Neural cell (in vitro differentiated cells): ENCODE data around the gene MAN1B1. TPM values are rescaled to one million over a fixed set of nuclear protein-coding genes. Genes with fewer than 3 reads are reported as not detected.

ENCODE experiments used
- H2AFZ ChIP-seq: fragments of 200-600, 300-800 bp; sonication (generic), shearing (Covaris generic); 2 replicates; pipeline ENCODE4 v1.6.0; 2014; ENCODE audit warnings: low read depth, mild to moderate bottlenecking, antibody characterized with exemption, low read length, moderate library complexity
- H3F3A ChIP-seq: fragments of 200-600 bp; shearing (Covaris generic); 2 replicates; pipeline ENCODE4 v1.6.1; 2016; ENCODE audit warnings: mild to moderate bottlenecking, moderate library complexity, mixed read lengths, antibody characterized with exemption, low read length; ENCODE audit not compliant: insufficient read depth, poor library complexity, severe bottlenecking
- H3K27ac ChIP-seq: fragments of 200-600, 300-800 bp; sonication (generic), shearing (Covaris generic); 2 replicates; pipeline ENCODE4 v1.5.1; 2014; ENCODE audit warnings: mild to moderate bottlenecking, low read length, moderate library complexity
- H3K27me3 ChIP-seq: fragments of 300-800, 200-600 bp; sonication (generic), shearing (Covaris generic); 2 replicates; pipeline ENCODE4 v1.6.0; 2014; ENCODE audit warnings: mild to moderate bottlenecking, low read depth, low read length, moderate library complexity; ENCODE audit not compliant: insufficient read depth
- H3K36me3 ChIP-seq: fragments of 300-800, 200-600 bp; sonication (generic), shearing (Covaris generic); 2 replicates; pipeline ENCODE4 v1.5.1; 2014; ENCODE audit warnings: mild to moderate bottlenecking, antibody characterized with exemption, low read length, moderate library complexity; ENCODE audit not compliant: insufficient read depth
- H3K4me2 ChIP-seq: fragments of 300-800, 200-600 bp; sonication (generic), shearing (Covaris generic); 2 replicates; pipeline ENCODE4 v1.6.0; 2014; ENCODE audit warnings: mild to moderate bottlenecking, low read length
- H3K4me3 ChIP-seq: fragments of 300-800, 200-600 bp; sonication (generic), shearing (Covaris generic); 2 replicates; pipeline ENCODE4 v1.5.1; 2014; ENCODE audit warnings: mild to moderate bottlenecking, low read length, moderate library complexity
- H3K79me2 ChIP-seq: fragments of 200-600 bp; shearing (Covaris generic); replicated peaks from 2 replicates; pipeline ENCODE4 v1.6.0; 2014; ENCODE audit warnings: mild to moderate bottlenecking, low read length, moderate library complexity; ENCODE audit not compliant: insufficient read depth
- H3K9ac ChIP-seq: fragments of 300-800, 200-600 bp; sonication (generic), shearing (Covaris generic); 2 replicates; pipeline ENCODE4 v1.6.1; 2016; ENCODE audit warnings: mild to moderate bottlenecking, low read length, mixed read lengths
- H3K9me2 ChIP-seq: fragments of 200-600 bp; shearing (Covaris generic); 2 replicates; pipeline ENCODE4 v1.6.1; 2016; ENCODE audit warnings: mild to moderate bottlenecking, low read length, mixed read lengths; ENCODE audit not compliant: insufficient read depth
- H3K9me3 ChIP-seq: fragments of 200-600, 300-800 bp; sonication (generic), shearing (Covaris generic); 2 replicates; pipeline ENCODE4 v1.6.1; 2016; ENCODE audit warnings: mild to moderate bottlenecking, mixed run types, low read length, moderate library complexity, mixed read lengths
- H4K20me1 ChIP-seq: fragments of 200-600 bp; shearing (Covaris generic); 2 replicates; pipeline ENCODE4 v1.6.1; 2016; ENCODE audit warnings: mild to moderate bottlenecking, mixed run types; ENCODE audit not compliant: insufficient read depth
- CTCF ChIP-seq: fragments of 450-650 bp; IDR thresholded peaks from 2 replicates; pipeline ENCODE4 v1.5.1; 2014; ENCODE audit warnings: antibody characterized with exemption, mild to moderate bottlenecking, moderate library complexity; ENCODE audit not compliant: poor library complexity, severe bottlenecking
- EP300 ChIP-seq: fragments of 450-650 bp; conservative IDR thresholded peaks from 2 replicates; pipeline ENCODE4 v1.6.1; 2014; ENCODE audit warnings: antibody characterized with exemption, mild to moderate bottlenecking, moderate library complexity; ENCODE audit not compliant: poor library complexity, severe bottlenecking
- EZH2 ChIP-seq: fragments of 200-600, 300-800 bp; shearing (Covaris generic), sonication (generic); IDR thresholded peaks from 2 replicates; pipeline ENCODE4 v1.6.1; 2014; ENCODE audit warnings: antibody characterized with exemption, low read length, borderline replicate concordance, mild to moderate bottlenecking; ENCODE audit not compliant: insufficient read depth, poor library complexity, severe bottlenecking
- MXI1 ChIP-seq: fragments of 450-650 bp; conservative IDR thresholded peaks from 2 replicates; pipeline ENCODE4 v1.6.1; 2014; ENCODE audit warnings: antibody characterized with exemption, mild to moderate bottlenecking; ENCODE audit not compliant: poor library complexity, severe bottlenecking
- POLR2AphosphoS5 ChIP-seq: IDR thresholded peaks from 2 replicates; pipeline ENCODE4 v1.6.1; 2012
- RAD21 ChIP-seq: fragments of 450-650 bp; conservative IDR thresholded peaks from 2 replicates; pipeline ENCODE4 v1.6.1; 2014; ENCODE audit warnings: antibody characterized with exemption, mild to moderate bottlenecking, moderate library complexity
- REST ChIP-seq: IDR thresholded peaks from 2 replicates; pipeline ENCODE4 v1.6.1; 2012; ENCODE audit warnings: borderline replicate concordance
- SMC3 ChIP-seq: fragments of 450-650 bp; conservative IDR thresholded peaks from 2 replicates; pipeline ENCODE4 v1.6.1; 2014; ENCODE audit warnings: antibody characterized with exemption, mild to moderate bottlenecking, moderate library complexity; ENCODE audit not compliant: poor library complexity
- TAF1 ChIP-seq: IDR thresholded peaks from 2 replicates; pipeline ENCODE4 v1.6.1; 2012; ENCODE audit warnings: low read depth
- polyA plus RNA-seq: library from polyadenylated mRNA; depleted of rRNA; stranded (reverse); fragments of >200 nt; gene quantifications from 2 replicates; pipeline ENCODE4 v1.2.3, GENCODE V29; 2014

The MAN1B1 gene
- polyA plus RNA-seq, 1 donor from 2014 or later = 72.0 TPM

DNA sequence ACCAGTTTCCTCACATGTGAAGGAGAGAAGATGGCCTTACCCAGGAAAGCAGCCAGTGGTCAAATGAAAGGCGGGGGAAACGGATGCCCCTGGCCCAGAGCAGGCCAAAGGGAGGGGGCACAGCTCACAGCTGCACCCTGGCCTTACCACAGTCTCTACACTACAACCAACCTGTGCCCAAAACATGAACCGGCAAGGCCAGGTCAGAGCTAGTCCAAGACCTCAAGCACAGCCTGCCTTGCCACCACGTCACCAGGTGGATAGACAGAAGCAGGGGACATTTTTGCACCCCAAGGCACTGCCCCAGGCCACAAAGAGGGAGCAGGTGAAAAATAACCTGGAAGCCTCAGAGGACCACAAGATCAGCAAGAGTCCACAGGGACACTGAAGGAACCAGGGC lies 56.7 kb downstream of the MAN1B1 start:
- TF ChIP-seq REST (no peak), MXI1 (no peak), TAF1 (no peak), EP300 (no peak), RAD21 (no peak), EZH2 (no peak), CTCF (no peak), POLR2AphosphoS5 (no peak), SMC3 (no peak)
- peaks cover 55% of the 10 kb centered on the region for H3K27me3 ChIP-seq
- H3F3A ChIP-seq = no peaks in the 10 kb centered on the region
- H2AFZ ChIP-seq = no peak overlapping the region
- H3K27ac ChIP-seq = no peak overlapping the region
- H3K79me2 ChIP-seq = no peaks in the 10 kb centered on the region
- H3K36me3 ChIP-seq = no peaks in the 10 kb centered on the region
- H4K20me1 ChIP-seq = no peaks in the 10 kb centered on the region
- no peak overlapping the region for H3K4me2 ChIP-seq
- no peak overlapping the region for H3K4me3 ChIP-seq
- H3K9ac ChIP-seq = no peak overlapping the region
- no peaks in the 10 kb centered on the region for H3K9me3 ChIP-seq
- H3K9me2 ChIP-seq = no peaks in the 10 kb centered on the region

- no peaks in the 10 kb centered on the region for H3K79me2 ChIP-seq
- H3K9ac ChIP-seq = no peak overlapping the region
- no peaks in the 10 kb centered on the region for H4K20me1 ChIP-seq
- H2AFZ ChIP-seq = no peak overlapping the region
- H3F3A ChIP-seq = no peaks in the 10 kb centered on the region
- H3K9me2 ChIP-seq = no peaks in the 10 kb centered on the region
- no peaks in the 10 kb centered on the region for H3K36me3 ChIP-seq
- H3K4me2 ChIP-seq = no peak overlapping the region
- H3K27ac ChIP-seq = no peak overlapping the region
- no peak overlapping the region for H3K4me3 ChIP-seq
- no peaks in the 10 kb centered on the region for H3K9me3 ChIP-seq
- no peak for TF ChIP-seq EZH2
- TF ChIP-seq MXI1 = no peak
- no peak for TF ChIP-seq RAD21
- no peak for TF ChIP-seq SMC3
- TF ChIP-seq EP300 = no peak
- TF ChIP-seq POLR2AphosphoS5 = no peak
- TF ChIP-seq REST = no peak
- TF ChIP-seq TAF1 = no peak
- no peak for TF ChIP-seq CTCF
- peaks cover 32% of the 10 kb centered on the region for H3K27me3 ChIP-seq
Observed at GRCh38 chr9:137145731-137146526, 59.1 kb downstream of the MAN1B1 start.
